PC-3 (cell line): ENCODE measurements around the gene PTH2.

Source experiments
- EZH2 ChIP-seq: fragments of 300-600 bp; sonication (generic); IDR thresholded peaks from one replicate; pipeline ENCODE4 v1.6.1; 2017; ENCODE audit warnings: antibody characterized with exemption, mild to moderate bottlenecking, low read length; ENCODE audit not compliant: unreplicated experiment
- EZH2phosphoT487 ChIP-seq: fragments of 300-600 bp; sonication (generic); IDR thresholded peaks from 2 replicates; pipeline ENCODE4 v1.6.1; 2018; ENCODE audit warnings: mild to moderate bottlenecking, antibody characterized with exemption, low read length, borderline replicate concordance
- TF ChIP-seq, protein P1 (sequence below): fragments of 300-600 bp; sonication (generic); conservative IDR thresholded peaks from 2 replicates; pipeline ENCODE4 v1.5.1; 2017; ENCODE audit warnings: antibody characterized with exemption, low read depth, mild to moderate bottlenecking, low read length

- TF ChIP-seq, protein P1, sequence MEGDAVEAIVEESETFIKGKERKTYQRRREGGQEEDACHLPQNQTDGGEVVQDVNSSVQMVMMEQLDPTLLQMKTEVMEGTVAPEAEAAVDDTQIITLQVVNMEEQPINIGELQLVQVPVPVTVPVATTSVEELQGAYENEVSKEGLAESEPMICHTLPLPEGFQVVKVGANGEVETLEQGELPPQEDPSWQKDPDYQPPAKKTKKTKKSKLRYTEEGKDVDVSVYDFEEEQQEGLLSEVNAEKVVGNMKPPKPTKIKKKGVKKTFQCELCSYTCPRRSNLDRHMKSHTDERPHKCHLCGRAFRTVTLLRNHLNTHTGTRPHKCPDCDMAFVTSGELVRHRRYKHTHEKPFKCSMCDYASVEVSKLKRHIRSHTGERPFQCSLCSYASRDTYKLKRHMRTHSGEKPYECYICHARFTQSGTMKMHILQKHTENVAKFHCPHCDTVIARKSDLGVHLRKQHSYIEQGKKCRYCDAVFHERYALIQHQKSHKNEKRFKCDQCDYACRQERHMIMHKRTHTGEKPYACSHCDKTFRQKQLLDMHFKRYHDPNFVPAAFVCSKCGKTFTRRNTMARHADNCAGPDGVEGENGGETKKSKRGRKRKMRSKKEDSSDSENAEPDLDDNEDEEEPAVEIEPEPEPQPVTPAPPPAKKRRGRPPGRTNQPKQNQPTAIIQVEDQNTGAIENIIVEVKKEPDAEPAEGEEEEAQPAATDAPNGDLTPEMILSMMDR, result no peak
- no peak for TF ChIP-seq EZH2phosphoT487
- no peak for TF ChIP-seq EZH2
Measured at GRCh38 chr19:49450405-49450804, 27.2 kb upstream of the PTH2 start.
